ENCODE results near the gene SDS. TPM values are rescaled to one million over a fixed set of nuclear protein-coding genes. Genes with fewer than 3 reads are reported as not detected.

The SDS gene
- total and polyA plus RNA-seq, 2 experiments from 2014 or later: 0.57 TPM; not detected in 1

DNA sequence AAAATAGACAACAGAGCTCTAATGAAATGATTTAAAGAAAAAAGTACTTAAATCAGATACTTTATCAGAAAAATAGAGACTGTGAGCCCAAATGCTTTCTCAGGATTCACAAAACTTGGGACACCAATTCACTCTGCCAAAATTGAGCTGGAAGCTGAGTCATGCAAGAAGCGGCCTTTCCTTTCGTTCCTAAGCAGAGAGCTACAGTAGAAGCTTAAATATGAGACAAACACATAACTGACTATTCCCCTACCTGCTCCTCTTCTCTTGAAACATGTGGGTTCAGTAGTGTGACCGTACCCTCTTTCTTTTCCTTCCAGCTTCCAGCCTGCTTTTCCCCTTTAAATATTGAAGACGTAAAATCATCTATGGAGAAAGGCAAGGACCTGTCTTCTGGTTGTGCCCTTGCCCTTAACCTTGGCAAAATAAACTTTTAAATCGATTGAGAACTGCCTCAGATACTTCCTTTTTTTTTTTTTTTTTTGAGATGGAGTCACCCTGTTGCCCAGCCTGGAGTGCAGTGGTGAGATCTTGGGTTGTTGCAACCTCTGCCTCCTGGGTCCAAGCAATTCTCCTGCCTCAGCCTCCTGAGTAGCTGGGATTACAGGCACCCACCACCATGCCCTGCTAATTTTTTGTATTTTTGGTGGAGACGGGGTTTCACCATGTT, 4.4 kb upstream of the SDS start (continued):
- TF ChIP-seq, protein P1, sequence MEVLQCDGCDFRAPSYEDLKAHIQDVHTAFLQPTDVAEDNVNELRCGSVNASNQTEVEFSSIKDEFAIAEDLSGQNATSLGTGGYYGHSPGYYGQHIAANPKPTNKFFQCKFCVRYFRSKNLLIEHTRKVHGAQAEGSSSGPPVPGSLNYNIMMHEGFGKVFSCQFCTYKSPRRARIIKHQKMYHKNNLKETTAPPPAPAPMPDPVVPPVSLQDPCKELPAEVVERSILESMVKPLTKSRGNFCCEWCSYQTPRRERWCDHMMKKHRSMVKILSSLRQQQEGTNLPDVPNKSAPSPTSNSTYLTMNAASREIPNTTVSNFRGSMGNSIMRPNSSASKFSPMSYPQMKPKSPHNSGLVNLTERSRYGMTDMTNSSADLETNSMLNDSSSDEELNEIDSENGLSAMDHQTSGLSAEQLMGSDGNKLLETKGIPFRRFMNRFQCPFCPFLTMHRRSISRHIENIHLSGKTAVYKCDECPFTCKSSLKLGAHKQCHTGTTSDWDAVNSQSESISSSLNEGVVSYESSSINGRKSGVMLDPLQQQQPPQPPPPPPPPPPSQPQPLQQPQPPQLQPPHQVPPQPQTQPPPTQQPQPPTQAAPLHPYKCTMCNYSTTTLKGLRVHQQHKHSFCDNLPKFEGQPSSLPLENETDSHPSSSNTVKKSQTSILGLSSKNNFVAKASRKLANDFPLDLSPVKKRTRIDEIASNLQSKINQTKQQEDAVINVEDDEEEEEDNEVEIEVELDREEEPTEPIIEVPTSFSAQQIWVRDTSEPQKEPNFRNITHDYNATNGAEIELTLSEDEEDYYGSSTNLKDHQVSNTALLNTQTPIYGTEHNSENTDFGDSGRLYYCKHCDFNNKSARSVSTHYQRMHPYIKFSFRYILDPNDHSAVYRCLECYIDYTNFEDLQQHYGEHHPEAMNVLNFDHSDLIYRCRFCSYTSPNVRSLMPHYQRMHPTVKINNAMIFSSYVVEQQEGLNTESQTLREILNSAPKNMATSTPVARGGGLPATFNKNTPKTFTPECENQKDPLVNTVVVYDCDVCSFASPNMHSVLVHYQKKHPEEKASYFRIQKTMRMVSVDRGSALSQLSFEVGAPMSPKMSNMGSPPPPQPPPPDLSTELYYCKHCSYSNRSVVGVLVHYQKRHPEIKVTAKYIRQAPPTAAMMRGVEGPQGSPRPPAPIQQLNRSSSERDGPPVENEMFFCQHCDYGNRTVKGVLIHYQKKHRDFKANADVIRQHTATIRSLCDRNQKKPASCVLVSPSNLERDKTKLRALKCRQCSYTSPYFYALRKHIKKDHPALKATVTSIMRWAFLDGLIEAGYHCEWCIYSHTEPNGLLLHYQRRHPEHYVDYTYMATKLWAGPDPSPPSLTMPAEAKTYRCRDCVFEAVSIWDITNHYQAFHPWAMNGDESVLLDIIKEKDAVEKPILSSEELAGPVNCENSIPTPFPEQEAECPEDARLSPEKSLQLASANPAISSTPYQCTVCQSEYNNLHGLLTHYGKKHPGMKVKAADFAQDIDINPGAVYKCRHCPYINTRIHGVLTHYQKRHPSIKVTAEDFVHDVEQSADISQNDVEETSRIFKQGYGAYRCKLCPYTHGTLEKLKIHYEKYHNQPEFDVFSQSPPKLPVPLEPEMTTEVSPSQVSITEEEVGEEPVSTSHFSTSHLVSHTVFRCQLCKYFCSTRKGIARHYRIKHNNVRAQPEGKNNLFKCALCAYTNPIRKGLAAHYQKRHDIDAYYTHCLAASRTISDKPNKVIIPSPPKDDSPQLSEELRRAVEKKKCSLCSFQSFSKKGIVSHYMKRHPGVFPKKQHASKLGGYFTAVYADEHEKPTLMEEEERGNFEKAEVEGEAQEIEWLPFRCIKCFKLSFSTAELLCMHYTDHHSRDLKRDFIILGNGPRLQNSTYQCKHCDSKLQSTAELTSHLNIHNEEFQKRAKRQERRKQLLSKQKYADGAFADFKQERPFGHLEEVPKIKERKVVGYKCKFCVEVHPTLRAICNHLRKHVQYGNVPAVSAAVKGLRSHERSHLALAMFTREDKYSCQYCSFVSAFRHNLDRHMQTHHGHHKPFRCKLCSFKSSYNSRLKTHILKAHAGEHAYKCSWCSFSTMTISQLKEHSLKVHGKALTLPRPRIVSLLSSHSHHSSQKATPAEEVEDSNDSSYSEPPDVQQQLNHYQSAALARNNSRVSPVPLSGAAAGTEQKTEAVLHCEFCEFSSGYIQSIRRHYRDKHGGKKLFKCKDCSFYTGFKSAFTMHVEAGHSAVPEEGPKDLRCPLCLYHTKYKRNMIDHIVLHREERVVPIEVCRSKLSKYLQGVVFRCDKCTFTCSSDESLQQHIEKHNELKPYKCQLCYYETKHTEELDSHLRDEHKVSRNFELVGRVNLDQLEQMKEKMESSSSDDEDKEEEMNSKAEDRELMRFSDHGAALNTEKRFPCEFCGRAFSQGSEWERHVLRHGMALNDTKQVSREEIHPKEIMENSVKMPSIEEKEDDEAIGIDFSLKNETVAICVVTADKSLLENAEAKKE (CRISPR knock-in tag; IDR thresholded peaks at IDR 0.05): no peak
- no peak for TF ChIP-seq CTCF (conservative IDR thresholded peaks at IDR 0.05; ENCODE audit: low read depth in 2 of 2)
- TF ChIP-seq, protein P2, sequence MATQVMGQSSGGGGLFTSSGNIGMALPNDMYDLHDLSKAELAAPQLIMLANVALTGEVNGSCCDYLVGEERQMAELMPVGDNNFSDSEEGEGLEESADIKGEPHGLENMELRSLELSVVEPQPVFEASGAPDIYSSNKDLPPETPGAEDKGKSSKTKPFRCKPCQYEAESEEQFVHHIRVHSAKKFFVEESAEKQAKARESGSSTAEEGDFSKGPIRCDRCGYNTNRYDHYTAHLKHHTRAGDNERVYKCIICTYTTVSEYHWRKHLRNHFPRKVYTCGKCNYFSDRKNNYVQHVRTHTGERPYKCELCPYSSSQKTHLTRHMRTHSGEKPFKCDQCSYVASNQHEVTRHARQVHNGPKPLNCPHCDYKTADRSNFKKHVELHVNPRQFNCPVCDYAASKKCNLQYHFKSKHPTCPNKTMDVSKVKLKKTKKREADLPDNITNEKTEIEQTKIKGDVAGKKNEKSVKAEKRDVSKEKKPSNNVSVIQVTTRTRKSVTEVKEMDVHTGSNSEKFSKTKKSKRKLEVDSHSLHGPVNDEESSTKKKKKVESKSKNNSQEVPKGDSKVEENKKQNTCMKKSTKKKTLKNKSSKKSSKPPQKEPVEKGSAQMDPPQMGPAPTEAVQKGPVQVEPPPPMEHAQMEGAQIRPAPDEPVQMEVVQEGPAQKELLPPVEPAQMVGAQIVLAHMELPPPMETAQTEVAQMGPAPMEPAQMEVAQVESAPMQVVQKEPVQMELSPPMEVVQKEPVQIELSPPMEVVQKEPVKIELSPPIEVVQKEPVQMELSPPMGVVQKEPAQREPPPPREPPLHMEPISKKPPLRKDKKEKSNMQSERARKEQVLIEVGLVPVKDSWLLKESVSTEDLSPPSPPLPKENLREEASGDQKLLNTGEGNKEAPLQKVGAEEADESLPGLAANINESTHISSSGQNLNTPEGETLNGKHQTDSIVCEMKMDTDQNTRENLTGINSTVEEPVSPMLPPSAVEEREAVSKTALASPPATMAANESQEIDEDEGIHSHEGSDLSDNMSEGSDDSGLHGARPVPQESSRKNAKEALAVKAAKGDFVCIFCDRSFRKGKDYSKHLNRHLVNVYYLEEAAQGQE (IDR thresholded peaks at IDR 0.05; ENCODE audit: unreplicated experiment): no peak
- TF ChIP-seq, protein P3, sequence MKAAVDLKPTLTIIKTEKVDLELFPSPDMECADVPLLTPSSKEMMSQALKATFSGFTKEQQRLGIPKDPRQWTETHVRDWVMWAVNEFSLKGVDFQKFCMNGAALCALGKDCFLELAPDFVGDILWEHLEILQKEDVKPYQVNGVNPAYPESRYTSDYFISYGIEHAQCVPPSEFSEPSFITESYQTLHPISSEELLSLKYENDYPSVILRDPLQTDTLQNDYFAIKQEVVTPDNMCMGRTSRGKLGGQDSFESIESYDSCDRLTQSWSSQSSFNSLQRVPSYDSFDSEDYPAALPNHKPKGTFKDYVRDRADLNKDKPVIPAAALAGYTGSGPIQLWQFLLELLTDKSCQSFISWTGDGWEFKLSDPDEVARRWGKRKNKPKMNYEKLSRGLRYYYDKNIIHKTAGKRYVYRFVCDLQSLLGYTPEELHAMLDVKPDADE (IDR thresholded peaks at IDR 0.05): no peak

Data from GM23338 (cell line).